NT2/D1 (cell line): ENCODE data around the gene B3GALT2.
"Not testable (repeated sequence)": the region's sequence is repeated elsewhere in the genome, so short reads cannot be mapped to it uniquely, and the experiment has no call there.

Experiments
- DNase-seq: peaks from one replicate; pipeline ENCODE4 v3.0.0-alpha.2; 2011; ENCODE audit warnings: low read depth, low spot score
- H3K27me3 ChIP-seq: 2 replicates; pipeline ENCODE4 v1.6.0; 2011; ENCODE audit warnings: mild to moderate bottlenecking; ENCODE audit not compliant: insufficient read length, insufficient read depth
- H3K36me3 ChIP-seq: 2 replicates; pipeline ENCODE4 v1.6.1; 2011; ENCODE audit warnings: mild to moderate bottlenecking, low read length, mixed read lengths; ENCODE audit not compliant: insufficient read depth, insufficient read length
- H3K4me1 ChIP-seq: 2 replicates; pipeline ENCODE4 v1.5.1; 2011; ENCODE audit not compliant: insufficient read depth, insufficient read length
- H3K4me3 ChIP-seq: 2 replicates; pipeline ENCODE4 v1.5.1; 2011; ENCODE audit warnings: low read depth; ENCODE audit not compliant: insufficient read length
- H3K9ac ChIP-seq: 2 replicates; pipeline ENCODE4 v1.6.0; 2011; ENCODE audit warnings: low read depth; ENCODE audit not compliant: insufficient read length
- H3K9me3 ChIP-seq: 2 replicates; pipeline ENCODE4 v1.5.1; 2011; ENCODE audit warnings: mild to moderate bottlenecking, low read length; ENCODE audit not compliant: insufficient read depth
- SUZ12 ChIP-seq: IDR thresholded peaks from 2 replicates; pipeline ENCODE4 v1.6.1; 2011; ENCODE audit not compliant: insufficient read length, insufficient read depth; ENCODE audit errors: extremely low read depth
- YY1 ChIP-seq: IDR thresholded peaks from 2 replicates; pipeline ENCODE4 v1.6.1; 2011; ENCODE audit not compliant: insufficient read length, insufficient read depth
- ZNF274 ChIP-seq: IDR thresholded peaks from 2 replicates; pipeline ENCODE4 v1.6.1; 2011; ENCODE audit warnings: mild to moderate bottlenecking, low read depth, low read length

Gene B3GALT2, protein sequence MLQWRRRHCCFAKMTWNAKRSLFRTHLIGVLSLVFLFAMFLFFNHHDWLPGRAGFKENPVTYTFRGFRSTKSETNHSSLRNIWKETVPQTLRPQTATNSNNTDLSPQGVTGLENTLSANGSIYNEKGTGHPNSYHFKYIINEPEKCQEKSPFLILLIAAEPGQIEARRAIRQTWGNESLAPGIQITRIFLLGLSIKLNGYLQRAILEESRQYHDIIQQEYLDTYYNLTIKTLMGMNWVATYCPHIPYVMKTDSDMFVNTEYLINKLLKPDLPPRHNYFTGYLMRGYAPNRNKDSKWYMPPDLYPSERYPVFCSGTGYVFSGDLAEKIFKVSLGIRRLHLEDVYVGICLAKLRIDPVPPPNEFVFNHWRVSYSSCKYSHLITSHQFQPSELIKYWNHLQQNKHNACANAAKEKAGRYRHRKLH

GRCh38 chr1:193185901-193186731 lies at the start of gene B3GALT2:
TSS of gene B3GALT2 (minus strand) at chr1:193186613. CDS start at chr1:193181562, 5,051 bp downstream.
- H3K27me3 ChIP-seq: no peaks in the 10 kb centered on the region
- no peaks in the 10 kb centered on the region for H3K4me1 ChIP-seq
- no peak within 1 kb of the TSS for H3K9ac ChIP-seq
- no peak for DNase-seq
- H3K36me3 ChIP-seq: no peaks in the 10 kb centered on the region
- no peak within 1 kb of the TSS for H3K4me3 ChIP-seq
- H3K9me3 ChIP-seq: peaks cover 7% of the 10 kb centered on the region; the same call in 1 of the 2 replicates
- no peak for TF ChIP-seq ZNF274
- TF ChIP-seq SUZ12: no peak
- no peak for TF ChIP-seq YY1

GRCh38 chr1:193234530-193234929 lies 48.1 kb upstream of the B3GALT2 start:
- H3K4me1 ChIP-seq: no peaks in the 10 kb centered on the region
- DNase-seq: no peak
- no peak overlapping the region for H3K4me3 ChIP-seq
- TF ChIP-seq YY1 (no peak), ZNF274 (no peak), SUZ12 (no peak)
- H3K9me3 ChIP-seq: no peaks in the 10 kb centered on the region
- H3K36me3 ChIP-seq: peaks cover 25% of the 10 kb centered on the region
- no peak overlapping the region for H3K9ac ChIP-seq
- H3K27me3 ChIP-seq: no peaks in the 10 kb centered on the region

- not testable (repeated sequence) for H3K27me3 ChIP-seq, H3K4me1 ChIP-seq, H3K4me3 ChIP-seq, H3K9ac ChIP-seq, DNase-seq, H3K9me3 ChIP-seq
- peaks cover 26% of the 10 kb centered on the region for H3K36me3 ChIP-seq
These were observed 44.7 kb upstream of the B3GALT2 start for GRCh38 chr1:193231146-193231545.

DNA sequence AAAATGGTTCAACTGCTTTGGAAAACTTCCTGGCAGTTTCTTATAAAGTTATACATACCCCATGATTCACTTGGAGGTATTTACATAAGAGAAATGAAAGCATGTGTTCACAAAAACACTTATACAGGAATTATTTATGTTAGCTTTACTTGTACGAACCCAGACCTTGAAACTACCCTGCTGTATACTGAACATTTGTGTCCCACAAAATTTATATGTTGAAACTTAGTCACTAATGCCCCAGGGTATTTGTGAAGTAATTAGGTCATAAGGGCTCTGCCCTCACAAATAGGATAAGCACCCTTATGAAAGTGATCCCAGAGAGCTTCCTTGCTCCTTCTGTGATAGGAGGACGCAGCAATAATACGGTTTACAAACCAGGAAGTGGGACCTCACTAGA lies 42.7 kb upstream of the B3GALT2 start:
- Histone ChIP-seq H3K4me3 (no peak overlapping the region), H3K4me1 (no peaks in the 10 kb centered on the region), H3K9ac (no peak overlapping the region), H3K27me3 (no peaks in the 10 kb centered on the region), H3K9me3 (no peaks in the 10 kb centered on the region), H3K36me3 (peaks cover 26% of the 10 kb centered on the region)
- no peak for DNase-seq
- no peak for TF ChIP-seq YY1
- no peak for TF ChIP-seq SUZ12
- TF ChIP-seq ZNF274: no peak

GRCh38 chr1:193222056-193222615 lies 35.7 kb upstream of the B3GALT2 start:
- Histone ChIP-seq H3K9me3 (no peaks in the 10 kb centered on the region), H3K27me3 (no peaks in the 10 kb centered on the region), H3K9ac (no peak overlapping the region), H3K4me3 (no peak overlapping the region), H3K4me1 (no peaks in the 10 kb centered on the region), H3K36me3 (peaks cover 15% of the 10 kb centered on the region)
- no peak for DNase-seq
- no peak for TF ChIP-seq SUZ12
- TF ChIP-seq YY1: no peak
- TF ChIP-seq ZNF274: no peak

DNA sequence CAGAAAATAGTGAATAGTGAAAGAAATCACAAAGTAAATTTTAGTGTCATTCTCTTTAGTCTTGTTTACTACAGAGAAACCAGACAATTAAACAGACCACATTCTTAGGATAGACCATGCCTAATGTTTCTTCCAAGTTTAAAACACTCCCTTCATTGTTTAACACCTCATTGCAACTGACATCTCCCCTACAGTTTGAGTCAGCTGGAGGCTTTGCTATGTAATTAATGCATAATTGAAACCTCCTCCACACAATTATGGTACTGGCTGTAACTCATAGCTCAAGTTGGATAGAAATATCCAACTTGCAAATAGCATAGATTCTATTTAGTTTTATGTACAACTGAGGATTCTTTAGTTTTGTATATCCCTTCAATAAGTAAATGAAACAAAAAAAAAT lies 35.2 kb upstream of the B3GALT2 start:
- no peak for DNase-seq

GRCh38 chr1:193219391-193219790 lies 33.0 kb upstream of the B3GALT2 start:
- TF ChIP-seq SUZ12 (no peak), YY1 (no peak), ZNF274 (no peak)
- H3K4me1 ChIP-seq: no peaks in the 10 kb centered on the region
- H3K36me3 ChIP-seq: peaks cover 24% of the 10 kb centered on the region
- H3K9ac ChIP-seq: no peak overlapping the region
- H3K9me3 ChIP-seq: no peaks in the 10 kb centered on the region; the same call in 1 of the 2 replicates
- H3K27me3 ChIP-seq: no peaks in the 10 kb centered on the region
- DNase-seq: no peak
- no peak overlapping the region for H3K4me3 ChIP-seq

More for the DNA sequence above, 35.2 kb upstream of the B3GALT2 start:
- Histone ChIP-seq H3K27me3 (no peaks in the 10 kb centered on the region), H3K4me3 (no peak overlapping the region), H3K9me3 (no peaks in the 10 kb centered on the region), H3K4me1 (no peaks in the 10 kb centered on the region), H3K36me3 (peaks cover 18% of the 10 kb centered on the region), H3K9ac (no peak overlapping the region)
- TF ChIP-seq SUZ12: no peak
- TF ChIP-seq ZNF274: no peak
- no peak for TF ChIP-seq YY1
